ENCODE data around the gene KCNQ1OT1. TPM values are rescaled to one million over a fixed set of nuclear protein-coding genes. Genes with fewer than 3 reads are reported as not detected.

The KCNQ1OT1 gene
- total and polyA plus RNA-seq, 9 of the 15 experiments (the other 6 are each of a cell fraction or from before 2014, with no cell fraction given) = 0.04 to 2.3 (median 0.74) TPM

GRCh38 chr11:2699531-2700414 lies at the start of gene KCNQ1OT1 (continued):
- TF ChIP-seq ZBTB11 (CRISPR knock-in tag; IDR thresholded peaks at IDR 0.05) = peak in 2 of 3 experiments; percentile 14 to 31; a peak in 1 of 6 replicates
- TF ChIP-seq ZNF263 (CRISPR knock-in tag; IDR thresholded peaks at IDR 0.05; ENCODE audit: borderline replicate concordance) = peak; percentile 95
- peak; percentile 60 for TF ChIP-seq NELFE (IDR thresholded peaks at IDR 0.05; ENCODE audit: insufficient read depth, insufficient read length)
- no peak for TF ChIP-seq ZNF143 (CRISPR knock-in tag; IDR thresholded peaks at IDR 0.05)
- no peak for TF ChIP-seq FOXO4 (CRISPR knock-in tag; IDR thresholded peaks at IDR 0.05)
- peak; percentile 74; the same call in 1 of the 2 replicates for TF ChIP-seq FOXP1 (CRISPR knock-in tag; IDR thresholded peaks at IDR 0.05)
- peak; percentile 69; the same call in 1 of the 2 replicates for TF ChIP-seq CREB1 (IDR thresholded peaks at IDR 0.05)
- TF ChIP-seq CREB1 (CRISPR knock-in tag; IDR thresholded peaks at IDR 0.05) = peak; percentile 89
- peak; percentile 25 for TF ChIP-seq RBBP5 (IDR thresholded peaks at IDR 0.05; ENCODE audit: borderline replicate concordance, insufficient read depth, low read length, poor library complexity, severe bottlenecking)
- TF ChIP-seq TEAD1 (CRISPR knock-in tag; IDR thresholded peaks at IDR 0.05) = no peak; a peak in 1 of 4 replicates
- TF ChIP-seq ZNF277 (CRISPR knock-in tag; IDR thresholded peaks at IDR 0.05; ENCODE audit: borderline replicate concordance) = no peak
- no peak for TF ChIP-seq ZNF512 (tag; IDR thresholded peaks at IDR 0.05)
- peak; percentile 94 for TF ChIP-seq FOS (IDR thresholded peaks at IDR 0.05; ENCODE audit: extremely low read depth, insufficient read length)
